ENCODE measurements around the gene MEPE. TPM values are rescaled to one million over a fixed set of nuclear protein-coding genes. Genes with fewer than 3 reads are reported as not detected.

Gene MEPE
- not detected in 2 replicates for total RNA-seq

DNA sequence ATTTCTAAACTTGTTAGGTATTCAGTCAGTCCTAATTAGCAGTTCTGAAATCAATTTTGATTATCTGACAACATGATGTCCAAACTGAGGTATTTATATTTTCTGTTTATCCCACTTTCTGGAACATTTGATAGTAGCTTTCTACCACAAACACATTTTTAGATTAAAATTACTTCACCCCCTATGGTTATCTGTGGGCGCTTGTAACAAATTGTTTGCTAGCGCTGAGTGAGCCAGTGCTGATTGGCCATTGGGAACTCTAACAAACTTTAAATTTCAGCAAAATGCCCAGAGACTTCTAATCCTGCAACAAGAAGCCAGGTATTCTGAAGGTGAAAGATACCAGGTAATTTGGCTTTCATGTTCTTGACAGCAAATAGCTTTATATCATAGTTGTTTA lies at the start of gene MEPE:
TSS of gene MEPE (plus strand) at position 301 of the 400 bp plus-strand sequence. CDS start 1,746 bp downstream, outside the sequence.

GRCh38 chr4:87799301-87800113 lies 33.3 kb upstream of the MEPE start, which contains the start of gene IBSP:
IBSP (plus strand) TSS chr4:87799554; CDS start chr4:87802362, 2,808 bp downstream.

Other genes starting within 250 kb of the MEPE start
- not detected in 2 replicates for gene DSPP, start 224.4 kb upstream of the MEPE start, total RNA-seq
- gene DMP1, start 182.7 kb upstream of the MEPE start, total RNA-seq: not detected in 2 replicates
- gene IBSP, start 33.4 kb upstream of the MEPE start, total RNA-seq: not detected in 2 replicates
- gene SPP1, start 142.7 kb downstream of the MEPE start, total RNA-seq: 0.78 TPM in 1 of 2 replicates, not detected in the other
- gene PKD2, start 174.7 kb downstream of the MEPE start, total RNA-seq: 18.1 and 21.2 TPM in 2 replicates

Measured in epithelial cell of alveolus of lung (primary cell).